Colon (tissue), 2 donors: ENCODE results near the gene SIGLEC12.
"Not testable (repeated sequence)": the region's sequence is repeated elsewhere in the genome, so short reads cannot be mapped to it uniquely, and the experiment has no call there.

Source experiments
- FAIRE-seq: peaks from 2 replicates; lab custom pipeline; 2012; peaks lifted over from hg19 to GRCh38; lab: Jason Lieb, UNC
- donor health status: control.
- donor health status: control.

Gene SIGLEC12

DNA sequence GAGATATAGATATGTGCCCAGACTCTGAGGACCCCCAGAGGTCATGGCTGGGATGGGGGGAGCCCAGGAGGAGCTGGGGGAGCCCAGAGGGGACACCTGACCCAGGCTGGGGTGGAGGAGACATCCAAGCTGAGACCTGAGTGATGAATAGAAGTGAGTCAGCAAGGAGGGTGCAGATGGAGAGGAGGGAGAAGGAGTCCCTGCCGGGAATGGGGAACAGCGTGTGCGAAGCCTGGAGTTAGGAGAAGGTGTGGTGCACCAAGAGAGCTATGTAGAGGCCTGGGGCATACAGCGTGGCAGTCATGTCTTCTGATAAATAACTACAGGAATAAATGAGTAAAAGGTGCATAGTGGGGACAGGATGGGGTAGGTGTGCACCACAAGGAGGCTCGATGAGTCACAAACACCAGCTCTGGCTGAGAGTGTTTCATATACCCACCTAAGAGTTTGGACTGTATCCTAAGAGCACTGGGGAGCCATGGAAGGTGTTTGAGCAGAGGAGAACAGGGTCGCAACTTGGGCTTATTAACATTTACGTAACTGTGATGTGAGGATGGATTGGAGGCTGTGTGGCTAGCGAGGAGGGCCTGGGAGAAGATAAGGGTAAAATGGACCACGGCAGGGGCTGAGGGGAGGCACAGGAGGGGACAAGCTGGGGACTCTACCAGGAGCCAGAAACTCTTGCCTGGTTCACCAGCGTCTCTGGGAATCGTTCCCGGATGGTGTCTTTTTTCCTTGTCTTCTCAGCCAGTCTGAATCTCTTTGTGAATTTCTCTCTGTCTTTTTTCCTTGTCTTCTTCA lies 21.9 kb downstream of the SIGLEC12 start:
- no peak for FAIRE-seq

DNA sequence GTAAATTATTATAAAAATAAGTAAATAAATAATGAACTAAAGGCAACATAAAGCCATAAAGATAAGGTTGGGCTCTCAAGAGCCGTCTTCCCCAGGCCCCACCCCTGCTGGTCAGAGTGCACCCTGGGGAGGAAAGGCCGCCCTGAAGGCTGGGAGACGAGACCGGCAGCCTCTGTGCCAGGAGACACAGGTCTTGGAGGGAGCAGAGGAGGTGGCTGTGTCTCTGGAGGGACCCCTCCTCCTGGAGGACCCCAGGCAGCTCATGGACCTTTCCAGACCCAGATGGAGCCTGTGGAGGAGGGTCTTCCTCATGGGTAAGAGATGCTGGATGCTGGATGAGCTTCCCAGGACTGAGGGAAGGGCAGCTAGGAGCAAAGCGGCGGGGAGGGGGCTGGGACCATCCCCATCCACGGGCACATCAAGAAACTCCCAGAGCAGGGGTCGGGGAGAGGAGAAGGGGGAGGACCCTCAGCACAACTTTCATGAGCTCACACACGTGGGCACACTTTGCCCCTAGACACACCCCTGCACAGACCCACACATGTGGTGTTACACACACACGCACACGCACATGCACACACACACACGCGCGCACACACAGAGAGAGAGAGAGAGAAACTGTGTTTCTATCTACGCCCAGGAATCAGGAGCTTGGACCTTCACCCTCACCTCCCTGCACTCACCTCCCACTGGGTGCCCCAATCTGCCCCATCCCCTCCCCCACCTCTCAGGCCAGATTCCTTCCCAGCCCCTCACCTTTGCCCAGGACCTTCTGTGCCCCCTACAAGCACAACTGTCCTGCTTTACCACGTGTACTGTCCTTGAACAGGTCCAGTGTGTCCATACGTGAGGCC lies 23.0 kb downstream of the SIGLEC12 start, which contains the start of gene CEACAM18:
CEACAM18 (plus strand) TSS at position 159 of the 854 bp plus-strand sequence.
- FAIRE-seq = no peak

DNA sequence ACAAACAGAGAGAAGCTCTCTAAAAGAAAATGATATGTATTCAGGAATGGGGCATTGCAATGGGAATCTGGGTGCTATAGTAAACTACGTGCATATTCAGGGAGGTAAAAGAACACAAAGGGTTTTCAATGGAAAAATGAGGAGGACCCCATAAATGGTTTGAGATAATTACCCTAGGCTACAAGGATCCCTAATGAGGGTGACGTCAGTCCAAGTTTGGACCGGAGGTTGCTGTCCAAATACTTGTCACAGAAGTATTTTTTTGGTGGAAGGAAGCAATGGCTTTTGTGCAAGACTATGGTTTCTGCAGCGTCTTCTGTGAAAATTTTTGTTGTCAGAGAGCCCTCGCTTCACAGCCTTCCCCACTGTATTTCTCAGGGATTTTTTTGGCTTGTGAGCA lies 24.3 kb downstream of the SIGLEC12 start:
- no peak for FAIRE-seq

DNA sequence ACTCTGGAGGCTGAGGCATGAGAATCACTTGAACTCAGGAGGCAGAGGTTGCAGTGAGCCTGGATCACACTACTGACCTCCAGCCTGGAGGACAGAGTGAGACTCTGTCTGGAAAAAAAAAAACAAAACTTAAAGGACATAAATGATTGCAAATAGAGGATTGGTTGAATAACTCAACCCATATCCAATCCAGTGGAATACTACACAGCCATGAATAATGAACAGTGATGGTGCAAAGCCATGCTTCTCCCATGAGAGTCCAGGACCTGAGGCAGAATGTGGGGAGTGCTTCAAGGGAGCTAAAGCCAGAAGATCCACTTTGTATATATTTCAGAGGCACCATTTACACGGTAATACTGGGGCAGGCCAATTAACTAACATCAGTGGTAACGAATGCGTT lies 25.4 kb downstream of the SIGLEC12 start:
- FAIRE-seq = no peak

DNA sequence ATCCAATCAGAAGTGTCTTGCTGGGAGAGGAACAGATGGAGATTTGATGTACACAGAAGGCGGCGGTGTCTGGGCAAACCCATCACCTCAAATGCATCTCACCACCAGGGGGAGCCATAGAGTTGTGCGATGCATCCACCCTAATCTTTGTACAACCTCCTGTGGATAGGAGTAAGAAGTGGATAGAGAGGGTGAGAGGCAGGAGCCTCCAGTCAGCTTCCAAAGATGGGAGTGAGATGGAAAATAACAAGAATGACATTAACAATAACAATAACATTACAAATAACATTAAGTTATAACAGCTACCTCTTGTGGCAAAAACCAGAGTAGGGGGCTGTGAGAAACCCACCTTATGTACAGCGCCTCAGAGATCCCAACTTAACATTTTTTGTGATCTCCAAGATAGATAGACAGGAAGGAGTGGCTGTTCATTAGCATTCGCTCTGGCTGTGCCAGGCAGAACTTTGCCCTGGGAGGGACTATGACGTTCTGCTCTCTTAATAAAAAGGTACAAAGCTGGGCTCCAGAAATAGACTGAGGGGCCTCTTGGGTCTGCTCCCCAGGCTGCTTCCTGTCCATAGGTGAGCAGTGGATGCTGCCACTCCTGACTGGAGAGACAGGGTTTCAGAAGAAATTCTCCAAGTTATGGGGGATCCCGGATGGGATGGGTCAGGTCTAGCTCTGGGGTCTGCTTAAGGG lies 28.4 kb downstream of the SIGLEC12 start:
- FAIRE-seq = no peak

DNA sequence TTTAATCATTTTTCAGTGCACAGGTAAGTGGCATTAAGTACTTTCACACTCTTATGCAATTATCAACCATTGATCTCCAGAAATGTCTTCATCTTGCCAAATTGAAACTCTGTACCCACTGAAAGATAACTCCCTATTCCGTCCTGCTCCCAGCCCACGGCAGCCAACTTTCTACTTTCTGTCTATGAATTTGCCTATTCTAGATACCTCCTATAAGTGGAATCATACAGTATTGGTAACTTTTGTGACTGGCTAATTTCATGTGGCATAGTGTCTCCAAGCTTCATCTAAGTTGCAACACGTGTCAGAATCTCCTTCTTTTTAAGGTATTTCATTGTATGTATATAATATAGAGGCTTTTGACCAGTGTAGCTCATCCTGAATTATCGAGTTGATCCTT lies 29.0 kb downstream of the SIGLEC12 start:
- FAIRE-seq = no peak

DNA sequence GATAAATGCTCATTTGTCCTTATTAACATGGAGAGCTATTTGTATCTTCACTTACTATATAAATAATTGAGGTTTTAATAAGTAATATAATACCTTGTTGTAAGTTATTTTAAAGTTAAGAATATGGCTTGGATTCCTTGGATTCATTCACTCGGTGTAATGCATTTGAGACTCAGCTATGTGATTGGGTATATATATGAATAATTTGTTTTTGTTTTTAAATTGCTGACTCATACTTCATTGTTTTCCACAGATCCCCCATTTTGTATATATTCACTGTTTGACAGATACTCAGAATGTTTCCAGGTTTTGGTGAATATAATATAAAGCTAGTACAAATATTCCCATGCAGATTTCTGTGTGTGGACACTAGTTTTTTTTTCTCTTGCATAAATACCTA lies 30.1 kb downstream of the SIGLEC12 start:
- no peak for FAIRE-seq

DNA sequence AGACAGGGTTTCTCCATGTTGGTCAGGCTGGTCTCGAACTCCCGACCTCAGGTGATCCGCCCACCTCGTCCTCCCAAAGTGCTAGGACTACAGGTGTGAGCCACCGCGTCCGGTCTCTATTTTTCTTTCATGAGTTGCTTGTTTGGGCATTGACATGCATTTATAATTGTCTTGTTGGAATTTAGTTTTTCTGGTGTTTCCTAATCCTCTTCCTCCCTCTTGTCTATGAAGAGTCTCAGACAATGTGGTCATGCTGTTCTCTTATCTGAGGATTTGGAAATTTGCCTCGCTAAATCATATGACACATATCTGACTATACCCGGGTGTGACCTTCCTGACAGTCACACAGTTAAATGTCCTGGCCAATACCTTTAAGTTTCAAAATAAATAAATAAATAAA lies 30.6 kb downstream of the SIGLEC12 start:
- FAIRE-seq = no peak

DNA sequence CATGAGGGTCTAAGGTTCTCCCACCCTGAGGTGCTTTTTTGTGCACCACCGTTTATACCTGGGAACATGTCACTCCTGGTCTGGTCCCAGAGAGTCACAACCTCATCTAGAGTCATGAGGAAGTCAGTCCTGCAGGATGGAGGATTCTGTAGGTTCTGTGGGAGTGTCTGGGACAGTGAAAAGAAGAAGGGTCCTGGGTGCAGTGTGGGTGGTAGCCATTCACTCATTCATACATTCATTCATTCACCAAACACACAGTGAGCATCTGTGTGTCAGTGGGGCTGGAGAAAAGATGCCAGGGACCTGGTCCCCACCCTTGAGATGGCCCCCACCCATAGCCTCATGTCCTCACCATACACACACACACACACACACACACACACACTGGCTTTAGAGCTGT lies 32.0 kb downstream of the SIGLEC12 start:
- FAIRE-seq = no peak

DNA sequence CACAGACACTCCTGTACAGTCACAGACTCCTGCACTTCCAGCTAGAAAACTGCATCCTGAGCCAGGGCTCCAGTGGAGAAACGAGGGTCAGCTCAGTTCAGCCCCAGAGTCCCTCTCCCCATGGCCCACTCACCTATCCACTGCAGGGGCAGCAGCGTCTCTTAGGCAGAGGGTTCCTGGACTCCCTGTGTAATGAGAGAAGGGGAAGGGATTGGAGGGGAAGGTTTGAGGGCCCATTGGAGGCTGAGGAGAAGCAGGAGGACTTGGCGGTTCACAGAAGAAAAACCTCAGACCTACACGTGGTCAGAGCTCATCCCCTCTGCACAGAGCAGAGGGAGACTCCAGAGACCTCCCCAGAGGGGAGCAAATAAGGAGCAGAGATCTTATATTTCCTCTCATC lies 32.4 kb downstream of the SIGLEC12 start:
- no peak for FAIRE-seq

DNA sequence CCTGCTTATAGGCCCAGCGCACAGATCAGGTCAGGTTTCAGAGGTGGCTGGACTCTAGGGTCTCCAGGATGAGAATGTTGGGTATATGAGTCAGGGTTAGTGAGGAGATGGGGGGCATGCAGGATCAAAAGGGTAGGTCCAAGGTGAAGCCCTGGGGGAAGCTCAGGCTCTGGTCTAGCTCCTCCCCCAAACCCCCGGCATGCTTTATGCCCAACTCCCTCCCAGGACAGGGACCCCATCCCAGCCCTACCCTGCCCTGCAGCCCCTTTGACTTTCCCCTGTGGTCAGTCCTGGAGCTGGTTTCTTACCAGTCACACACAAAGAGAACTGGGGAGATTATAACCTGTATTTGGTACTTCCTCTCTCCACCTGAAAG lies 33.1 kb downstream of the SIGLEC12 start:
- FAIRE-seq = no peak

DNA sequence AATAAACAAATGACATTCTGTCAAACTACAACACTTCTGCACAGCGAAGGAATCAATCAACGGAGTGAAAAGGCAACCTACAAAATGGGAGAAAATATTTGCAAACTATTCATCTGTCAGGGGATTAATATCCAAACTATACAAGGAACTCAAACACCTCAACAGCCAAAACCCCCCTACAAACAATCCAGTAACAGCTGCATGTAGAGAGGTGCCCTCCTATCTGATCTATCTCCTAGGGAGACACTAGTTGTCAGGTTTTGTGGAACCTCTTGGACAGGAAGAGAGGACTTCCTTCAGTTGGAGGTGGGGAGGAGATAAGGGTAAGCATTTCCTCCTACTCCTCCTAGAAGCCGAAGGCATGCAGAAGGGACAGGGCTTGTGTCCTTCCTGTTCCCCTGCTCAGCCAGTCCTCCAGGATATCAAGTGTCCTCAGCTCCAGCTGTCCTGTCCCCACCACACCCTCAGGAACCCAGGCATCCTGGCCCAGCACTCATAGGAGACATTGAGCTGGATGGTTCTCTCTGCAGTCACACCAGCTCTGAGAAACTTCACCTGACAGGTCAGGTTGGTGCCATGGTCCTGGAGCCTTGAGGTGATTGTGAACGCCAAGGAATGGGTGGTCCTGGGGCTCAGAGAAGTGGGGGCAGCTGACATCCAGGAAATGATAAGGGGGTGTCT lies 33.6 kb downstream of the SIGLEC12 start:
- FAIRE-seq = no peak

DNA sequence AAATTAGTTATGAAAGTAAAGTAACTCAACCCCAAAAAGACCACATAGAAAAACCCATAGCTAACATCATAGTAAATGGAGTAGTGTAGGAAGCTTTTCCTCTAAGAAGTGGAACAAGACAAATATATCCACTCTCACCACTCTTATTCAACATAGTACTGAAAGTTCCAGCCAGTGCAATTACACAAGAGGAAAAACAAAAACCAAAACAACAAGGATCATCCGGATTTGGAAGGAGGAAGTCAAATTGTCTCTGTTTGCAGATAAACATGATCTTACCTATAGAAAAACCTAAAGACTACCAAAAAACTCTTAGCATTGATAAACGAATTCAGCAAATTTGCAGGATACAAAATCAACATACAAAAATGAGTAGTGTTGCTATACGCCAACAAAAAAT lies 34.9 kb downstream of the SIGLEC12 start:
- no peak for FAIRE-seq

DNA sequence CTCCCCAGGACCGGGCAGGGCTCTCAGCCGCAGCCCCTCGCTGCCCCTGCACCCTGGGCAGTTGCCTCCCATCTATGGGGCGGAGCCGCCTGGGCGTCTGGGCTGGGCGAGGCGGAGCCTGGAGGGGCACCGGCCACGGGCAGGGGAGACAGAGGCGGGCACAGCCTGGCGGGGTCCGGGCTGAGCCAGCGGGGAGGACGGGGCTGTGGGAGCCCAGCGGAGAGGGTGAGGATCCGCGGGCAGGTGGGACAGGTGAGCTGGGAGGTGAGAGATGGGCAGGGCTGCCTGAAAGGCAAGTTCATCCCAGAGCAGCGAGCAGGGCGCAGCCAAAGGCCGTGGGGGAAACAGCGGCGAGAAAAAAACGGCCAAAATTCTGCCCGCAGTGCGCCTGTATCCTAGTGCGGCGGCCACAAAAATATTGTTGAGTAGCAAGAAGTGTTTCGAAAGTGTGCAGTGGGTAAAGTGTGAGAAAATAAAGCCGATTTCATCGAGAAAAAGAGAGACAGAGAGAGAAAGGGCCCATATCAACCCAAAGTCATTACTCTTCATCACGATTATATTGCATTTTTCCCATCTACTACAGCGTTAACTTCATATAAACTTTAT lies 37.5 kb downstream of the SIGLEC12 start:
- not testable (repeated sequence) for FAIRE-seq

DNA sequence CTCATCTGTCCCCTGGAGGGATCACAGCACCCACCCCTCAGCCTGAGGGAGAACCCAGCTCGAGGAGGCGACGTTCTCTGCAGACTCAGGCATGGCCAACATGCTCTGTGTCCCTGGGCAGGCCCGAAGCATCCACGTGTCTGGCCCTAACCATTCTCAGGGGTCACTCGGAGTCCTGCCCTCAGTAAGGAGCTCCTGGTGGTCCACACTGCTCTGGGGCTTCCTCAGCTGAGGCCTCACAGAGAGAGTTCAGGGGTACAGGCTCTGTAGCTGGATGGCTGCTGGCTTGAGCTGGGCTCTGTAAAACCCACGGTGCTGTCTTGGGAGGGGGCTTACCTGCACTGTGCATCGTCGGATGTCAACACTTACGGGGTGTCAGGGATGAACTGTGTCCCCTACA lies 38.9 kb downstream of the SIGLEC12 start:
- FAIRE-seq = no peak

DNA sequence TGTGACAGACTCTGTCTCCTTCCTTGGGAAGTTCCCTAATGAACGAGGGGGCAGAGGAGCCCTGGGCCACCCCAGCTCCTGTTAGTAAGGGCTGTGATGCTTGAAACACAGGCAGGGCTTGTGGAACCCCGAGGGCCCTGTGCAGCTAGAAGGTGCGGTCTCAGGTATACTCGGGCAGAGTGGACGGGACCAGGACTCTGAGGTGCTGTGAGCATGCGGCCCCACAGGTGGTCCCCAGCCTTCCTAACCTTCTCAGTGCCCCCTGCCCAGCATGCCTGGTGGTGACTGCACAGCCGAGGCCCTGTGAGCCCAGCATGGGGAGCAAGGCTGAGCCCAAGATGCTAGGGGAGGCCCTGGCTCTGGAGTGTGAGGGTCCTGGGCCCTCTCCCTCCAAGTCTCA lies 39.3 kb downstream of the SIGLEC12 start:
- FAIRE-seq = no peak

DNA sequence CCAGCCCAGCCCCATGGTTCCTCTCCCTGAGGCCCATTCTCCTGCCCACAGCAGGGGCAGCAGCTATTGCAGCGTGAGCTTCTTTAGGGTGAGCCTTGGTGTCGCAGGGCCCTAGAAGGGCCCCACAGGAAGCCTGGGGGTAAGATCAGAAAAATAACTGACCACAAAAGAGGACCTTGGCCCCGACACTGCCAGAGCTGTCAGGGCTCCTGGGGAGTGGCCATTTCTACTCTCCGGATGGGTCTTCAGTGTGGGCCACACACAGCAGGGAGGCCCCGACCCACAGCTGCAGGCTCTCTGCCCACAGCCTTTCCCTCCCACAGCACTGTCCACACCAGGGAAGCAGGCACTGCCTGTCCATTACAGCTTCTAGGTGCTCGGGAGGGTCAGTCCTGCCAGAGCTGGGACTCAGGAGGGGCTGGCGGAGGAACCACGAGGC lies 39.9 kb downstream of the SIGLEC12 start:
- no peak for FAIRE-seq

DNA sequence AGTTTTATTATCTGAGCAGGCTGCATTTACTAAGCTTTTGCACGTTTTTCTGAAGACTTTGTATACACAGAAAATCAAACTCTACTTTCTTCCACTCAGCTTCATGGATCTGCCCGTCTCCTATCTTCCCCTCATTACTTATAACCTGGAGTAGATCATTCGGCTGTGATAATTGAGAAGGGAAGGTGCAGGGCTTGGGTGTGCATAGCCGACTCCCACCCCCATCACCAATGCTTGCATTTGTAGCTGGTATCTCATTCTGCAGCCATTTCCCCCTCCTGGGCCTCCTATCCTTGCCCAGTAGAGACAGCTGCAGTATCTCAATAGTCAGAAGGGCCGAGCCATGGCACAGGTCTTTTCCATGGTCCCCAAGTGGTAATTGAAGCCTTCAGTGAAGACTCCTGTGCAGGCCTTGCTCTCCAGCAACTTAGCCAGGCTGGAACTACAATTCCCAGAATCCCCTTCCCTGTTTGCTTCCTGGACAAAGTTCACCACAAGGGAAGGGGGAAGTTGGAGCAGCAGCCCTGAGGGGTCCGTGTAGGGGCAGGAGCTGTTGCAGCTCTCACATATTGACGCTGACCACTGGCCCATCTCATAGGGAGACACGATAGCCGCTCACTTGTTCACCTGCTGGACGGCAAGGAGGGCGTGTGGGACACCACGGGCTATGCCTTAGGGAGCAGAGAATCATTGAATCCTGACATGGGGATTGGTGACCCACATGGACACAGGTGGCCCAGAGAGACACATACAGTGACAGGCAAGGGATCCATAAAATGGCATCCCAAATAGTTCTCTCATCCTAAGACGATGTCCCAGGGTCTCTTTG lies 41.2 kb downstream of the SIGLEC12 start:
- FAIRE-seq = no peak

DNA sequence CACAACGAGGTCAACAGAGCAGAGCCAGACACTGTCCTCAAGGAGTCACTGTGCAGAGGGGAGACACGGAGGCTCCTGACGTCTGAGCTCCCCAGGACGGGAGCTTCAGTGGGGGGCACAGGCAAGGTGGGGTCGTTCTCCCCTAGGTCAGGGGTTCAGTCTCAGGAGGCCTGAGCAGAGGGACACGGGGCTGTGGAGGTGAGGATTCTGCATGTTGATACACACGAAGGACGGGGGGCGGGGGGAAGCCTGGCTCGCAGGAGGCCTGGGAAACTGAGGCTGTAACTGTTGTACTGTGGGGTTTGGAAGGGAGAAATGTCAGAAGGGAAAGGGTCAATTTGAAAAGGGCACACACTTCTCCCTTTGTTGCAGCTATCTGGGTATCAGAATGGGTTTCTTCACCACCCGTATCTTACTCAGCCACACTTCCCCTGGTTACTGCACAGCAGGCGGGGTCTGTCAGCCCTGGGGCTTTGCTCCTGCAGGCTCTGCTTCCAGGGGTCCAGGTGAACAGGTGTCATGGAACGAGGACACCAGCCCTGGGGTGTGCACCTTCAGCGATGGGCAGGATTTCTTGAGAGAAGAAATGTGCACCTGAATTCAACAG lies 42.6 kb downstream of the SIGLEC12 start:
- FAIRE-seq = no peak

DNA sequence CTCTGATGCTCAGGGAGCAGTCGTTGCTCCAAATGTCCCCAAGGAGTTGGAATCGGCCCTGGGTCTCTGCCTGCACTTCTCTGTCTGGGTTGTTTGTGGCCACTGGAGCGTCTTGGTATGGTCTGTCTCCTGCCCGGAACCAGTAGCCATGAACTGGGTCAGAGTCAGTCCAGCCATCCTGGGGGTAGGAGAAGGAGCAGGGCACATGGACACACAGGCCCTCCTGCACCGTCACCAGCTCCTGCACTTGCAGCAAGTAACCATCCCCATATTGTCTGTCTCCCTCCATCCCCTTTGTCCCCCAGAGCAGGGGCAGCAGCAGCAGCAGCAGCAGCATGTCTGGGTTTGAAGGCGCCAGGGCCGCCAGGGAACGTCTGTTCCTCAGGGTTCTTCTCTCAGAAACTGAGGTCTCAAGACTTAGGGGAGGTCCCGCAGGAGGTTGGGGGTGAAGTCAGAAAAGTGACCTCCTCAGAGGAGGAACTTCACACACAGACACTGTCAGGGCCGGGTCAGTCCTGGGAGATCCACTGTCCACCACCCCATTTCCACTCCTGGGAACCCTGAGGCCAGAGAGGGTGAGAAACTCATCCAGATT lies 43.5 kb downstream of the SIGLEC12 start, which contains the start of gene SIGLEC8:
SIGLEC8 (minus strand) TSS at position 404 of the 595 bp plus-strand sequence; CDS start at position 337, 67 bp downstream.
- FAIRE-seq = no peak
